Mesenchymal stem cell (in vitro differentiated cells and primary cell): ENCODE measurements around the gene BRSK2.

Experiments used
- DNase-seq: peaks from one replicate; pipeline ENCODE4 v3.0.0-alpha.2; 2013
- H2AFZ ChIP-seq: one replicate; pipeline ENCODE4 v1.6.1; 2013; ENCODE audit warnings: low read depth, mild to moderate bottlenecking, control low read depth, inconsistent platforms, low read length, moderate library complexity
- H2AK5ac ChIP-seq: 2 replicates; pipeline ENCODE4 v1.6.1; 2013; ENCODE audit warnings: low read length, moderate library complexity, mild to moderate bottlenecking, inconsistent platforms; ENCODE audit not compliant: severe bottlenecking
- H2BK120ac ChIP-seq: one replicate; pipeline ENCODE4 v1.6.1; 2013; ENCODE audit warnings: low read depth, mild to moderate bottlenecking, inconsistent platforms, low read length, moderate library complexity
- H2BK12ac ChIP-seq, 2 experiments: one replicate each; pipeline ENCODE4 v1.6.1; 2013; ENCODE audit warnings: inconsistent platforms in 2 of 2, low read length in 2 of 2, mild to moderate bottlenecking in 2 of 2, moderate library complexity in 2 of 2, control low read depth in 1 of 2
- H2BK15ac ChIP-seq: one replicate; pipeline ENCODE4 v1.6.1; 2013; ENCODE audit warnings: mild to moderate bottlenecking, low read depth, inconsistent platforms; ENCODE audit not compliant: poor library complexity, severe bottlenecking
- H2BK5ac ChIP-seq: 2 replicates; pipeline ENCODE4 v1.6.1; 2013; ENCODE audit warnings: low read depth, mild to moderate bottlenecking, low read length, control low read depth, inconsistent platforms; ENCODE audit not compliant: poor library complexity, severe bottlenecking
- H3K14ac ChIP-seq, 2 experiments: one replicate each; pipeline ENCODE4 v1.6.1; 2013; ENCODE audit warnings: inconsistent platforms in 2 of 2, low read length in 2 of 2, control low read depth in 1 of 2, mild to moderate bottlenecking in 1 of 2, moderate library complexity in 1 of 2
- H3K18ac ChIP-seq, 2 experiments: one replicate each; pipeline ENCODE4 v1.6.1; 2013; ENCODE audit warnings: inconsistent platforms in 2 of 2, low read length in 2 of 2, control low read depth in 1 of 2, low read depth in 1 of 2, mild to moderate bottlenecking in 1 of 2
- H3K23ac ChIP-seq, 2 experiments: one replicate each; pipeline ENCODE4 v1.6.1; 2013; ENCODE audit warnings: inconsistent platforms in 2 of 2, low read length in 2 of 2, mild to moderate bottlenecking in 2 of 2, moderate library complexity in 2 of 2, control low read depth in 1 of 2
- H3K27ac ChIP-seq: 2 replicates; pipeline ENCODE4 v1.5.1; 2013; ENCODE audit warnings: mild to moderate bottlenecking, moderate library complexity, low read length, control low read depth, inconsistent platforms; ENCODE audit not compliant: poor library complexity, severe bottlenecking
- H3K27me3 ChIP-seq, 2 experiments: 2 replicates each; pipeline versions ENCODE4 v1.6.1 to v1.7.0; 2013; ENCODE audit warnings: low read length in 2 of 2, mild to moderate bottlenecking in 2 of 2, moderate library complexity in 2 of 2, control low read depth in 1 of 2, inconsistent platforms in 1 of 2; ENCODE audit not compliant: control insufficient read depth in 1 of 2, insufficient read depth in 1 of 2
- H3K36me3 ChIP-seq, 2 experiments: 2 replicates each; pipeline versions ENCODE4 v1.6.1 to v1.7.0; 2013; ENCODE audit warnings: low read length in 2 of 2, control low read depth in 1 of 2, inconsistent platforms in 1 of 2, low read depth in 1 of 2, mild to moderate bottlenecking in 1 of 2; ENCODE audit not compliant: insufficient read depth in 2 of 2, control insufficient read depth in 1 of 2
- H3K4ac ChIP-seq, 2 experiments: one replicate each; pipeline ENCODE4 v1.6.1; 2013; ENCODE audit warnings: inconsistent platforms in 2 of 2, low read length in 2 of 2, mild to moderate bottlenecking in 2 of 2, moderate library complexity in 2 of 2, control low read depth in 1 of 2, low read depth in 1 of 2
- H3K4me1 ChIP-seq: 2 replicates; pipeline ENCODE4 v1.6.1; 2013; ENCODE audit warnings: low read depth, low read length, control low read depth; ENCODE audit not compliant: control insufficient read depth, insufficient read depth
- H3K4me2 ChIP-seq: 2 replicates; pipeline ENCODE4 v1.6.1; 2013; ENCODE audit warnings: low read length, mild to moderate bottlenecking, inconsistent platforms; ENCODE audit not compliant: poor library complexity, severe bottlenecking
- H3K4me3 ChIP-seq, 2 experiments: 2 replicates each; pipeline versions ENCODE4 v1.5.1 to v1.7.0; 2013; ENCODE audit warnings: low read length in 2 of 2, mild to moderate bottlenecking in 2 of 2, control low read depth in 1 of 2, low read depth in 1 of 2; ENCODE audit not compliant: insufficient read depth in 1 of 2
- H3K79me1 ChIP-seq: replicated peaks from 2 replicates; pipeline ENCODE4 v1.6.1; 2013; ENCODE audit warnings: mild to moderate bottlenecking, control low read depth, low read length, inconsistent platforms; ENCODE audit not compliant: poor library complexity, severe bottlenecking
- H3K9ac ChIP-seq: 2 replicates; pipeline ENCODE4 v1.7.0; 2013; ENCODE audit warnings: mild to moderate bottlenecking, low read length, moderate library complexity
- H3K9me3 ChIP-seq: 2 replicates; pipeline ENCODE4 v1.7.0; 2013; ENCODE audit warnings: mild to moderate bottlenecking, low read length; ENCODE audit not compliant: control insufficient read depth
- H4K8ac ChIP-seq: one replicate; pipeline ENCODE4 v1.6.1; 2013; ENCODE audit warnings: inconsistent platforms, mild to moderate bottlenecking, low read length, moderate library complexity
- H4K91ac ChIP-seq: one replicate; pipeline ENCODE4 v1.6.1; 2013; ENCODE audit warnings: mild to moderate bottlenecking, low read length, inconsistent platforms
- WGBS: methylation state at CpG from one replicate; pipeline ENCODE4 v1.1.7; 2013; ENCODE audit warnings: mixed read lengths; 5-methylcytosine and 5-hydroxymethylcytosine counted together

The BRSK2 gene

DNA sequence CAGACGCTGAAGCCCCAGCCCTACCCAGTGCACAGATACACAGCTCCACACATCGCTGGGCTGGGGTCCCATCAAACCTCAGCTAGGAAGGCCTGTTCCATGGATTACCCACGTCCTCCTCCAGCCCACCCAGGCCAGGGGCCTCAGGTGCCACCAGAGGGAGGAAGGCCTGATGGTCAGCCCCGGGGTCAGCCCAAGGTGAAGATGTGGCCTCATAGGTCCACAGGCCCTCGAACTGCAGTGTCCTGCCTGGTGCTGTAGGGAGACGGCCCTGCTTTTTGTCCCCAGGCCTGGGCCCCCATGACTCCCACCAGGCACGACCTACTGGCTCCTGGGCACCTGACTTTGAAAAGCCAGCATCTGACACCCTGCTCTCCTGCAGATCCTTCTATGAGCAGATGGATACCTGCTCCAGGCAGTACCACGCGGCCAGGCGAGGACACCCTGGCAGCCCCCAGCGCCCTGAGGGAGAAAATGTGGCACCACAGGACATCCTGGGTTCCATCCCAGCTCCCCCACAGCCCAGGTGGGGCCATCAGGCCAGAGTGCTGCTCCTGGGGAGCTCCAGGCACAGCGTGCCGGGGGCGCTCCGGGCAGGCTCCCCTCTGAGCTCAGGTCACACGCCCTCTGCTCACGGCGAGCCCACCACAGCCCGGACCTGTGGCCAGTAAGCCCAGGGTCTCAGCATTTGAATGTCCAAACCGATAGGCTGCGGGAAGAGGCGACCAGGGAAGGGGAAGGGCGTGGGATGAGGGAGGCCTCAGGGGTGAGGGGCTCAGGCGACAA, 112.6 kb downstream of the BRSK2 start:
- DNase-seq: no peak
- no peaks in the 10 kb centered on the region for H3K27me3 ChIP-seq
- no peak overlapping the region for H4K91ac ChIP-seq
- H3K14ac ChIP-seq: no peak overlapping the region
- H3K4ac ChIP-seq: no peak overlapping the region
- H2BK12ac ChIP-seq: no peak overlapping the region
- H3K4me3 ChIP-seq: no peak overlapping the region
- H3K4me1 ChIP-seq: no peaks in the 10 kb centered on the region
- H2BK120ac ChIP-seq: no peak overlapping the region
- H3K9ac ChIP-seq: no peak overlapping the region
- H3K79me1 ChIP-seq: peaks cover 68% of the 10 kb centered on the region
- H2AK5ac ChIP-seq: no peak overlapping the region
- H3K27ac ChIP-seq: no peak overlapping the region
- H3K18ac ChIP-seq: no peak overlapping the region
- WGBS: 94% methylated on average over 24 of the region's 24 CpGs
- no peak overlapping the region for H3K4me2 ChIP-seq
- no peaks in the 10 kb centered on the region for H3K9me3 ChIP-seq
- no peak overlapping the region for H2BK5ac ChIP-seq
- no peak overlapping the region for H2AFZ ChIP-seq
- no peak overlapping the region for H3K23ac ChIP-seq
- H4K8ac ChIP-seq: no peak overlapping the region
- H3K36me3 ChIP-seq: peaks cover 11 to 45% of the 10 kb centered on the region in 2 experiments
- no peak overlapping the region for H2BK15ac ChIP-seq

DNA sequence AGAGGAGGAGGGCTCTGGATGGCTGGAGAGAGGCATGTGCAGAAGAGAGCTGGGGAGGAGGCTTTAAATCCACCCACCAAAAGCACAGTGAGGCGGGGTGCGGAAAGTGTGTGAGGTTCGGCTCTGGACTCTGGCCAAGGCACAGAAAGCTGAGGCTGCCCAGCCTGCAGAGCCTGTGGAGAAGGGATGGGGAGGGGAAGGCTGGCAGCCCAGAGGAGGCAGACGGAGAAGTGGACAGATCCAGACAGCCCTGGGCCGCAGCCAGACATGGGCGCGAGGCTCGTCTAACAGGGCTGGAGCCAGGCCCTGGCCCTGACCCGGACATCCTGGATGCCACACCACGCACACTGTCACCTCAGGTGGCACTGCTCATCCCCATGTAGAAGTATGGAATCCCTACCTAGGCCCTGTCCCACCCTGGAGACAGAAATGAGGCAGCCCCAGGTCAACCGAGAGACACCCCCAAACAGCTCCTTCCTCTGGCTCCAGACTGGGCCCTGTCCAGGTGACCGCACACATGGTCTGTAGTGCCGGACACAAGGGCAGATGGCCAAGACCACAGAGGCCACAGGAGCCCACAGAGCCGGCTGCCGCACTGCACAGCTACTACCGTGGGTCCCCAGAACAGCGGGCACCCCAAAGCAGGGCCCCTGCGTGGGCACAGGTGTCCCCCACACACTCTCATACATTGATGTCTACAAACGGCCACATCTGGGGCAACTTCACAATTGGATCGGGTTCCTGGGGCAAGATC, 113.4 kb downstream of the BRSK2 start:
- H3K27ac ChIP-seq: no peak overlapping the region
- no peak overlapping the region for H3K23ac ChIP-seq
- H2AFZ ChIP-seq: no peak overlapping the region
- H3K79me1 ChIP-seq: peaks cover 68% of the 10 kb centered on the region
- no peak overlapping the region for H3K4me3 ChIP-seq
- H3K36me3 ChIP-seq: peaks cover 11 to 45% of the 10 kb centered on the region in 2 experiments
- DNase-seq: no peak
- no peaks in the 10 kb centered on the region for H3K9me3 ChIP-seq
- H3K18ac ChIP-seq: no peak overlapping the region
- no peaks in the 10 kb centered on the region for H3K27me3 ChIP-seq
- H3K4ac ChIP-seq: peak overlapping the region in 1 of 2 experiments; percentile 9
- H3K9ac ChIP-seq: no peak overlapping the region
- no peak overlapping the region for H2BK120ac ChIP-seq
- no peak overlapping the region for H4K8ac ChIP-seq
- H3K14ac ChIP-seq: no peak overlapping the region
- no peak overlapping the region for H4K91ac ChIP-seq
- H2AK5ac ChIP-seq: no peak overlapping the region
- H2BK15ac ChIP-seq: no peak overlapping the region
- H2BK12ac ChIP-seq: no peak overlapping the region
- 92% methylated on average over 20 of the region's 20 CpGs for WGBS
- no peak overlapping the region for H2BK5ac ChIP-seq
- H3K4me1 ChIP-seq: no peaks in the 10 kb centered on the region
- H3K4me2 ChIP-seq: no peak overlapping the region

- Histone ChIP-seq H3K79me1 (peaks cover 69% of the 10 kb centered on the region), H4K8ac (no peak overlapping the region), H2BK15ac (no peak overlapping the region), H3K4me3 (no peak overlapping the region), H2BK5ac (no peak overlapping the region), H2BK12ac (no peak overlapping the region), H3K9me3 (no peaks in the 10 kb centered on the region), H2AK5ac (no peak overlapping the region), H3K9ac (no peak overlapping the region), H3K27me3 (no peaks in the 10 kb centered on the region), H4K91ac (no peak overlapping the region), H3K4ac (no peak overlapping the region), H3K23ac (no peak overlapping the region), H2AFZ (no peak overlapping the region), H3K18ac (no peak overlapping the region), H3K4me2 (no peak overlapping the region), H3K4me1 (peaks cover 4% of the 10 kb centered on the region), H3K14ac (no peak overlapping the region), H3K27ac (no peak overlapping the region), H3K36me3 (peaks cover 11 to 49% of the 10 kb centered on the region in 2 experiments), H2BK120ac (no peak overlapping the region)
- WGBS: 96% methylated on average over 14 of the region's 14 CpGs
- DNase-seq: no peak
Measured at GRCh38 chr11:1503708-1504104, 114.0 kb downstream of the BRSK2 start.

GRCh38 chr11:1504138-1504537, 114.4 kb downstream of the BRSK2 start:
- Histone ChIP-seq H4K8ac (no peak overlapping the region), H3K27ac (no peak overlapping the region), H3K79me1 (peaks cover 73% of the 10 kb centered on the region), H3K4me1 (peaks cover 6% of the 10 kb centered on the region), H3K4me3 (no peak overlapping the region), H4K91ac (no peak overlapping the region), H3K4ac (no peak overlapping the region), H3K27me3 (no peaks in the 10 kb centered on the region), H3K23ac (no peak overlapping the region), H2BK5ac (no peak overlapping the region), H3K18ac (no peak overlapping the region), H3K36me3 (peaks cover 9 to 47% of the 10 kb centered on the region in 2 experiments), H2BK12ac (no peak overlapping the region), H2AFZ (no peak overlapping the region), H3K4me2 (no peak overlapping the region), H2BK120ac (no peak overlapping the region), H3K14ac (no peak overlapping the region), H3K9me3 (no peaks in the 10 kb centered on the region), H2BK15ac (no peak overlapping the region), H2AK5ac (no peak overlapping the region), H3K9ac (no peak overlapping the region)
- DNase-seq: no peak
- 82% methylated on average over 9 of the region's 9 CpGs for WGBS
